CD4-positive, alpha-beta T cell treated with Interleukin-10 for 1 hour (primary cell): ENCODE results near the gene MOB3A.

ENCODE experiments used
- DNase-seq: peaks from one replicate; pipeline ENCODE4 v3.0.0-alpha.2; 2020

MOB3A gene

DNA sequence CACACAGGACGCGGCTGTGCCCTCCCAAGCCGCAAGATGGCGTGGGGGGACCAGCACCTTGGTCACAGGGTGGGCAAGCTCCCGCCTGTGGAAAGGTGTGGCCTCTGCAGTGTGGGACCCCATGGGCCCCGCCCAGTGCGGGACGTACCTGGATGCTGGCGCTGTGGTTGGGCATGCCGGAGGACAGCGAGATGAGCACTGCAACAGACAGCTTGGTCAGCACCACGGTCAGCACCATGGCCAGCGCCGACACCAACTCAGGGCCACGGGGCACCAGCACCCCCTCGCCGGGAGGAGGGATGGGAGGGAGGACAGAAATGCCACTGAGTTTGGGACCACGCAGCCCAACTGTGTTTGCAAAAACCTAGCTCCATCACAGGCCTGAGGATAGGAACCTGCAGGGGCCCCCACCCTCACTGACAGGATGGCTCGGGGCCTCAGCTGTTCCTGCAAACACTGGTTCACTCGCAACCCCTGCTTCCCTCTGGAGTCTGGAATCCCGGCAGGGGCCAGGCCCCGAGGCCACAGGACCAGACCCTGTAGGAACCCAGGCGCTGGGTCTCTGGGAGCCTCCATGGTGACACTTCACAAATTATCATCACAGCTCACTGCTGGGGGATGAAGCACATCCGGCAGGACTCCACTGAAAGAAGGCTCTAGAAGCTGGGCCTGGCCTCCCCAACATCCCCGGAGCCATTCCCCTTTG is 27.7 kb upstream of the MOB3A start:
- DNase-seq = peak; percentile 6

DNA sequence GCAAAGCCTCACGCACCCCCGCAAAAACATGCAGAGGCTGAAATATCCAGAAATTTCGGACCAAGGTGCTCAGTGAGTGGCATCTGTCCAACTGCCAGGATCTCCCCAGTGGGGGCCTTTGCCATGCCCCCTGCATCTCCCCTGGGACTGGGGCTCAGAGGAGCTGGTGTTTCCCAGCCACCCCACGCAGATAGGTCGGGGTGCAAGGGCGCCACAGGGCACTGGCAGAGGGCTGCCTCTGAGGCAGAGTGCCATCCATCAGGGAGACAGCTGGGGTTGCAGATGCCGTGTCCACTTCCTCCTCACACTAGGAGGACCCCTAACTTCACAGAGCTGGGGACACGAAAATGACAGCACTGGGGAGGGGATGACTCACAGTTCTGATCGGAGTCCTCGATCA is 26.9 kb upstream of the MOB3A start:
- DNase-seq = no peak

DNA sequence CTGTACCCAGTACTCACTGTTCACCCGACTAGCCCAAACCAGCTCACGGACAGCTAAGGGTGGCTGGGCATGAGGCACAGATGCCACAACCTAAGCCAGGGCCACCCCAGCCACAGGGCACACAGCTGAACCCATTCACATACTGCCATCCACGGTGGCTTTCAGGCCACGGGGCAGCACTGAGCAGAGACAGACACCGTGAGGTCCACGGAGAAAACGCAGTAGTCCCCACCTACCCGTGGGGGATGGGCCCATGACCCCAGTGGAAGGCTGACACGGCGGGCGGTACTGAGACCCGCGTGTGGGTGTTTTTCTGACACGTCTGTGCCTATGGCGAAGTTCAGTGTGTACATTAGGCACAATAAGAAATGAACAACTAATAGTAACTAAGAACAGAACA is 26.1 kb upstream of the MOB3A start:
- no peak for DNase-seq

DNA sequence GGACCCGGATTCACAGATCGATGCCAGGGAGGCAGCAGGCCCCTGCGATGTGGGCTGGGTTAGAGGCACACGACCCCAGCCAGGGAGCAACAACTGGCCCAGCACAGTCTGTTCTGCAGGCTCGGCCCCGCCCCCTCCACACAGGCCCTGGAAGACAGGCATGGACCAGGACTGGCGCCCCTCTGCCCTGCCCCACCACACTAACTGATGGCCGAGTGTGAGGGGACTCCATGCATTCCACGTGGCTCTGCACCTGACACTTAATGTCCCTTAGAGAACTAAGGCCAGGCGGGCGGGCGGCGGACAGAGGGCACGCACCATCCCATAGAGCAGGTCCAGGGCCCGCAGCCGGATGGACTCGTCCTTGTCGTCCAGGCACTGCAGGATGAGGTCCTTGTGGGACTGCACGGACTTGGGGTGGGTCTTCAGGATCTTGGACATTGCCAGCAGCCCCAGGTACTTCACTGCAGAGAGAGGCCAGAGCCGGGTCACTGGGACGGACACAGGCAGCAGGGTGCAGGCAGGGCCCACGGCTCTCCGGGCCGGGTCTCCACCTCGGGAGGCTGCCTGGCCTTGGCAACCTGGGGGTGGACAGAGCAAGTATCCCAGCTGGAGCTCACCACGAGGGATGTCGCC is 25.4 kb upstream of the MOB3A start:
- no peak for DNase-seq

DNA sequence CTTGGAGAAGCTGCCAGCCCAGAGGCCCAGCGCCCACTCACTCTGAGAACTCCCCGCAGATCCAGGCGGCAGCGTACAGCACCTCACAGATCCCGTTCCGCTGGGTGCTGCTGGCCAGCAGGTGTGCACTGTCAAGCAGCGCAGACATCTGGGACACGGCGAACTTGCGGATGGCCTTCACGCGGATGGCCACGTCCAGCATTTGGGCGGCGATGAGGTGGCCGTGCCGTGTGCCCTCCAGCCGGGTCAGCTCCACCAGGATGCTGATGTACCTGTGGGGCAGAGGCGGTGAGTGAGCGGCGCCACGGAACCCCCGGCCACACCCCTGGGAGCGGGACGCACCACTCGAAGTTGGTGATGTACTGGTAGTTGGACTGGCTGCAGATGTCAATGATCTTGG is 24.7 kb upstream of the MOB3A start:
- no peak for DNase-seq

DNA sequence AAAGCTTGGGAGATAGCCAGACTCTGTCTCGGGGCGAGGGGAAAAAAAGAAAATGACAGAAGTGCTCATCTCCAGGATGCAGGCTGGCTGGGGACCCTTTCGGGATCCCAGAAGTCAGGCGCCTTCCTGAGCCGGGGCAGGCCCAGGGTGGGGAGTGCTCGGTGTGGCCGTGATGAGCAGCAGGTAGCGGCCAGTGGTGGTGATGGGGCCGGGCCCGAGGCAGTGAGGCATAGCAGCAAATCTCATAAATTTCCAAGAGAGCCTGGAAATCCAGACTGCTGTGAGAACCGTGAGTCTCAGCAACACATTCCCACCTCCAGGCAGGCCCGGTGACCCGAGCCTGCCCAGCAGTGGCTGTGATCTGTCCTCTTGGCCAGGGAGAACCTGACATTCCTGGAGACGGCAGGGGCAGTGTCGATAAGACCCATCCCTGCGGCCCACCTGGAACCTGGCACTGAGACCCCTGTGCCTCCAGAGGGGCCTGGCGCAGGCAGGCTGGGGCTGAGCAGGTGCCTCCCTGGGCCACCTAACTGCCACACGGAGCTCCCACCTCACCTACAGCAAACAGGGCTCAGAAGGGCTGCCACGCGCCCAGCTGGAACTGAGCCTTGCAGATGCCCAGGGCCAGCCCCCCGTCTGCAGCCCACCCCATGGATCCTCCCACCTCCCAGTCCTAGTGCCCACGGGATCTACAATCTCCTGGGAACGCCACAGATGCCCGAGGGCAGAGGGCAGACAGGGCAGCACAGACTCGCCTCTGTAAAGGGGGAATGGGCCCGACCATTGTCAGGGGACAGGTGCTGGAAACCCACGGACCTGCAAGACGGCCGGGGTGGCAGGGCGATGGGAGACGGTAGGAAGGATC is 24.0 kb upstream of the MOB3A start:
- no peak for DNase-seq

DNA sequence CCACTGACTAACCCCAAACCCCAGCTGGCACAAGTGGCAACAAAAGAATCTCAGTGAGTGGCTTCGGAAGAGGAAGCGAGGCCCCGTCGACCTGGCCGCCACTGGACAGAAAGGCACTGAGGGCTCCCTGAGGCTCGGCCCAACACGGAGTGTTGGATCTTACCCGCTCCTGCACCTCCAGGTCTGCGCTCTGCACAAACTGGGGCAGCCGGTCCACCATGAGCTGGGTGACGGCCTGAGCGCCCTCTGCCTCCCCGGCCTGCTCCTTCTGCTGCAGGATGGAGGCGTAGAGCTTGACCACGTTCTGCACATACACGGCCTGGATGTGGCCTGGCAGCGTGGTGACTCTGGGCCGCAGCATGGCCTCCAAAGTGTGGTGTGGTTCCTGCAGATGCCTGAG is 22.3 kb upstream of the MOB3A start:
- DNase-seq = no peak

DNA sequence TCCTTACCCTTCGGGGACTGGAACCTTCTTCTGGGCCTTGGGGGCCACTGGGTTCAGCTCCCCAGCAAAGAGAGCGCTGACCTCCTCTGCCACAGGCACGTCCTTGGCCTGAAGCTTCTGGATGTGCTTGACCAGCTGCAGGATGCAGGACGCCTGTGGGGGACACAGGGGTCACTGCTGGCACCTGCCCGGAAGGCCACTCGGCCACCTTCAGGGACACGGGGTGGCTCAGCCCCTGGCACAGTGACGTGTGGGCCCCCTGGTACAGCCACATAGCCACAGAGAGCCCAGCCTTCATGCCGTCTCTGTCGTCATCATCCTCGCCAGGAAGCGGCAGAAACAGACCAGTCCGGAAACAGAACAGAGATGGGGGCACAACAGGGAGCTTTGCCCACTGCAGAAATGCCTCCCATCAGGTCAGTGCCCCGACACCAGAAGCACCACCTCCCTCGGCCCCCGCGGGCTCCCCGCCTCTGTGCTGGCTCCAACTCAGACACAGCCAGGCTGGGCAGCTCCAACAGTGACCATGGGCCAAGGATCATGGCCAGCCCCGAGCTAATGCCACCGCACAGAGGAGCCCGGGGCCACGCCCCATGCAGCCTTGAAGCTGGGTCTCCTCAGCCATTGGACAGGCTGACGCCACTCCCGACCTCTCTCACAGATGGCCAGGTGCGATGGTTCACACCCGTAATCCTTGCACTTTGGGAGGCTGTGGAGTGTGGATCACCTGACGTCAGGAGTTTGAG is 21.3 kb upstream of the MOB3A start:
- no peak for DNase-seq

DNA sequence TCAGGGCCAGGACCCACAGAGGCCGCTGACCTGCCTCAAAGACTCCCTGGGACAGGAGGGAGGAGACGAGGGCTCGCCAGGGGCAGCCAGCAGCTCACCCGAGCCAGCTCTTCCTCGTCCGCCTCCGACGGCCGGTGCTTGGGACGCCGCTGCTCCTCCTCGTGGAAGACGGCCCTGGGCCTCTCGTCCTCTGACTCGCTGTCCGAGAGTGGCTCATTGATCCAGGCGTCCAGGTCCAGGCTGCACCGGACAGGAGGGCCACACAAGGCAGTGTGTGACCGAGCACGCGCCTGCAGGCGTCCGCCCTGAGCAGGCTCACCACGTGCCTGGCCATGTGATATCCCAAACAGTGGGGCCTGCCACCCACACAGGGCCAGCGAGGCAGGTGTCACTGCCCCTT is 20.4 kb upstream of the MOB3A start:
- no peak for DNase-seq

DNA sequence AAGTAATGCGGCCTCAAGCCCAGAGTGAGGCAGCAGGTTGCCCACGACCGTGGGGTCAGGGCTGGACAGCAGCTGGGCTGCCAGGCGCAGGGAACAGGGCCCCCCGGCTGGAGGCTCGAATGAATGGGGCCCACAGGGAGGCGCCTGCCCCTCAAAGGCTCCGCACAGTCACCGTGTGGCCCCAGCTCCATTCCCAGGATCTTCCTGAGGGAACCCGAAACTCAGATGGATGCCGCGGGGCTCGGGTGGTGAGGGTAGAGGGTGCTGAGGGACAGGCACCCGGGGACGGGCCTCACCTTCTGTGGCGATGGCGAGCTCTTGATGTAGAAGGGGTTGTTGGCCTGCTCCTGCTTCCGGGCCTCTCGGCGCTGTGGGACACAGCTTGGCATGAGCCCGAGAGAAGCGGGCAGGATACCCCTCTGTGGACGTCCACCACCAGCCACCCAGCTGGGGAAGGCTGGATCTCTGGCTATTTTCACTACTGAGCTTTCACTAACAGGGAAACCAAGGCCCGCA is 19.8 kb upstream of the MOB3A start:
- no peak for DNase-seq

DNA sequence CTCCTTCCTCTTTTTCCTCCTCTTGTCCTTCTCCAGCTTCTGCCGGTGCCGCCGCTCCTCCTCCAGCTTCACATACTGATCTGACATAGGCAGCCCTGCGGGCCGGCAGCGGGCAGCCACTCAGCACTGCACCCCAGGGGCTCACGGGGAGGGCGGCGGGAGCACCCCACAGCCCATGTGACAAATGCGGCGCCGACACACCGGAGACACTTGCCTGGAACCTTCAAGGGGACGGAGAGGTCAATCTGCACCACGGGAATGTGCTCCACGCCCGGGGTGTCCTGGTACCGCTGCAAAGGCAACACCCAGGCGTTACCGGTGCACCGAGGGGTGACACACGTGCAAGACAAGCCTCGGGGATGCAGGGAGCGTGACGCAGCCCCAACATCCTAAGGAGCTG is 19.2 kb upstream of the MOB3A start:
- DNase-seq = no peak

DNA sequence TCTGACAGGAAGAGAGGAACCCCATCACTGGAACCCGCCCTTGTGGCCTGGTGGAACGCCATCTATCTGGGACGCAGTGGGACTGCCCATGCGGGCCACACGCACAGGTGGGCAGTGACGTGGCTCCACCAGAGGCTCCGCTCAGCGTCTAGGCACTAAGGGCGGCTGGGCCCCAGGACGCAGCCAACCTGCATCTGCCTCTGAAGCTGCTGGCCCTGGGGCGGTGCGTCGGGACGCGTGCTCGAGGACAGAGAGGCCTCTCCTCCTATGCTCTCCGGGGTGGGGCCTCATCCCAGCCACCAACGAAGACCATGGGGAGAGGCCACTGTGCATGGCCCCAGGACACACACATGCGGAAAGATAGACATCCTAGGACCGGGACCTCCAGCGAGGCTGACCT is 18.7 kb upstream of the MOB3A start:
- no peak for DNase-seq

DNA sequence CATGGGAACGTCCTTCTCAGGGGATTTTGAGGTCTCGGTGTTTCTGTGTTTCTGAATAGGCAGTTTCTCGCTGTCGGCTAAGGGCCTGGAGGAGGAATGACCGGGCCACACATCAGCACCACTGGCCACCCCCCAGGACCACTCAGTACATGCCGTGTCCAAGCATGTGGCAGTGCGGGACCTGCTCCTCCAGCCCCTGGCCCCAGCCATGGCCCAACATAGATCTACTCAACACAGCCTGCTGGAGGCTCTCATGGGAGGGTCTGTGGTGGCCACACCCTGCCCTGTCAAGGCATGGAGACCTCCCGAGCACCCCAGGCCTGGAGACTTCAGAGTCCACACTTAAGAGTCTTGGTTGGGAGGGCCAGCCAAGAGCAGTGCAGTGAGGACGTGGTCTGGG is 18.1 kb upstream of the MOB3A start:
- DNase-seq = no peak

DNA sequence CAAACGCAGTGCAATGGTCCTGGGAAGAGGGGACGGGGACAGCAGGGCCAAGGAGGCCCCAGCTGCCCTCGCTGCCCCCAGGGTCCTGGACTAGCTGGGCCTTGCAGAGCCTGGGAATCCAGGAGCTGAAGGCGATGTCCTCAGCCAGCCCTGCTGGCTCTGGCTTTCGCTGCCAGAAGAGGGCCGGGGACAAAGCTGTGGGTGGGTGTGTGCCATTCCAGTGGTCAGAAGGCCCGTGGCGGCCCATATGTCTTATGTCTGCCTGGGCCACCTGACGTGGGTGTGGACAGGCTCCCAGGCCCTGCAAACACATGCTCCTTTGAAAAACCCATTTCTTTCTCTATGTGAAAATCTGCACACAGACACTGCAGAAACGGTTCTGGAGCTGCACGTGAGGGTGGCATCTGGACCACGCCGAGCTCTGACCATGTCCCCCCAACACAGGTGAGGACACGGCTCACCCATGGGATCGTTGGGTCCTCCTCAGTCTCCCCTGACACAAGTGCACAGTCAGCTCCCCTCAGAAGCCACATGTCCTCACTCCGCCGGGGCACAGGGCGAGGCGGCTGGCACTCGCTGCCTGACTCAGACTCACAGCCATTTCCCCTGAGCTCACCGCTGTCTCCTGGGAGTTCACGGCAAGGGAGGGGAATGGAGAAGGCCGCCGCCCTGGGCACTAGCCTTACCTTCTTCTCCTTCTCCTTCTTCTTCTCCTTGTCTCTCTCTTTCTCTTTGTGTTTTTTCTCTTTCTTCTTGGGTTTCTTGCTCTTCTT is 17.5 kb upstream of the MOB3A start:
- no peak for DNase-seq

DNA sequence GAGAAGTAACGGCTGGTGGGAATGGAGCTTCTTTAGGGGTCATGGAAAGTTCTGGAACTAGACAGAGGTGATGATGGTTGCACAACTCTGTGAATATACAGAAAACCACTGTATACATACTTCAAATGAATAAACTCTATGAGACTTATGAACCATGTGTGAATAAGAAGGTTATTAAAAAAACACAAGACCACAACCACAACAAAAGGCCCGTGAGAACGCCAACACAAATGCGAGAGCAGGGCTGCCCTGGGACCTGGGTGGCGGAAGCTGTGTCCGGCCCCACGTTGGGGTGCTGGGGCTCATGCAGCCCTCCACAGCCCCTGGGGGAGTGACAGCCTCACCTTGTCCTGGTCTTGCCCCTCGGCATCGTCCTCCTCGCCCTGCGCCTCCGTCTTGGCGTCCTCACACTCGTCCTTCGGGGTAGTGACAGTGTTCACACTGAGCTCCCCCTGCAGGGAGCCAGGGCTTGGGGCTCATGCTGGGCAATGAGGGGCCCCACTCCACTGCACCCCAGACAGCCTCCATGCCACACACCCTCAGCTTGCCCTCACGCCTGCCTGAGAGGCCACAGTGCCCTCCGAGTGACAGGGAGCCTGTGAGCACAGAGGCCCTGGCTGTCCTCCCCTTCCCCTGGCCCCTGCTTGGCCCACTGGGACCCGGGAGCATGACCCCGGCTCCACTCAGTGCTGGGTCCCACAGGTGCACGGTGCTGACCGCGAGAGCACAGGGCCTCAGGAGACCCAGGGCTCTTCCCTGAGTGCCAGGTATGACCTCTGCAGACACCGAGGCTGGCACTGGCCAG is 16.6 kb upstream of the MOB3A start:
- peak; percentile 25 for DNase-seq

DNA sequence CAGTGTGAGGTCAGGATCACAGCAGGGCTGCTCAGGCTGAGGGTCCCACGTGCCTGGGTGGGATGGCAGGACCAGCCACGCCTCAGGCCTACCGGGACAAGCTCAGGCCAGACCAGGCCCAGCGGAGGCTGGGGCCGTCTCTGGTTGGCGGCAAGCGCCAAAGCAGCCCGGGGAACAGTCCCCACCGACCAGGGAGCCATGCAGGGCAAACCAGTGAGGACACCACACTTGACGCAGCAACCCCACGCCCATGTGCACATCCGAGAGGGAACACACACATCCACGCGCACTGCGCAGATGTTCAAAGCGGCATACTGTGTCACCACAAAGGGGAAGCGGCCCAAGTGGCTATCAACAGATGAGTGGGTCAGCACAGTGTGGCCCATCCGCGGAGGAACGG is 15.8 kb upstream of the MOB3A start:
- DNase-seq = no peak

DNA sequence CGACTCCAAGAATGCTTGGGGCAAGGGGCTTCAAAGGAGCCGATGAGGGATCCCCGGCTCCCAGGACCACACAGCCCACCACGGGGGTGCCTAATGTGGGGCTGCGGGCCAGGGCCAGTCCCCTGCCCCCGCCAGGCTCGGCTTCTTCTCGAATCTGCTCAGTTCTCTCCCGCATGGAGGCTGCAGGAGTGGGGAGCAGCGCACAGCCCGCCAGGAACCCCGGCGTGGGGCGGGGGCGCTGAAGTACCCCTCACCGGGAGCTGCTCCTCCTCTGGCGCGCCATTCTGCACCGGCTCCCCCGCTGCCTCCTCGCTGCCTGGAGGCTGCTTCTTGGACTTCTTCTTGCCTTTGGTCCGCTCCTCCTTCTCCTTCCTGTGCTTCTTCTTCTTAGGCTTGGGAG is 15.3 kb upstream of the MOB3A start:
- no peak for DNase-seq

DNA sequence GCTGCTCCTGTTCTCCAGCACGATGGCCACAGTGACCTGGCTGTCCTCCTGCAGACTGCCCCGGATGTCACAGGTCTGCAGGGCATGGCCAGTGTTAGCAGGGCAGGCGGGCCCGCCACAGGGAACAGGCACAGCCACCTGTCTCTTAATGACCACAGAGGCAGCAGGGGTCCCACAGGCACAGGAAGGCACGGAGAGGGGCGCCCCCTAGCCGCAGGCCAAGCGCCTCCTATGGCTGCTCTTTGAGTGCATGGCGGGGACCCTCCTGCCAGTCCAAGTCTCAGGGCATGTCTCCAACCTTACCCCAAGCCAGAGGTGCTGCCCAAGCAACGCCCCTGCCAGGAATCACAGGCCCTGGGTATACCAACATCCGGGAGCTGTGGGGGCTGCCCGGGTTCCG is 14.7 kb upstream of the MOB3A start:
- DNase-seq = no peak

DNA sequence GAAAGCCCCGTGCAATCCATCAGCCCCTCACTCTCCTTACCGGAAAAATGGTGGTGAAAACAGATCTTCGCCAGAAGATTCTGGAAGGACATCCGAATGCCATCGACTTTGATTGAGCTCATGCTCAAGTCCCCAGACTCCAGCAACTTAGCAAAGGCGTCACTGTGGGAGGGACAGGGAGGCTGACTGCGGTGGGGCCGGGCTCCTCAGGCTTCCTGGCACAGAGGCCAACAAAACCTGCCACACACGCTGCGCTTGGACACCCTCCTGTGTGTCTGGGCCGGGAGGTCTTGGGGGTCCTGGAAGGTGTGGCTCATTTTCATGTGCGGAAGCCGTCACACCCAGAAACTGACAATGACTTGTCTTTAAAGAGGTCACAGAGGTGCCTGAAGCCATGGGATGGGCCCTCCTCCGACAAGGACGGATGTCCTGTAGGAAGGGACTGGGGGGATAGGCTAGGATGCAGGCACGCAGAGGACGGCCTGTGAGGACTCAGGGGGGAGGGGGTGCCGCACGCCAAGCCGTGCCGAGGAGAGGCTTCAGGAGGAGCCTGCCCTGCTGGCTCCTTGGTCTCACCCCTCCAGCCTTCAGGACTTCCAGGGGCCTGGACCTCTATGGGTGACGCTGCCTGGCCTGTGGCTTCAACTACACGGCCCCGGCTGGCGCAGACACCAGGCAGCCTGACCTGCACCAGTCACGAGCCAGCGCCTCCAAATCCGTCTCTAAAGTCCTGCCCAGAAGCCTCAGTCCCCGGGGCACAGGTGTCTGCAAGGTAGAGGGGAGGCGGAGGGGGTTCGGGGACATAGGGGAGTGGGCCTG is 13.1 kb upstream of the MOB3A start:
- DNase-seq = no peak

DNA sequence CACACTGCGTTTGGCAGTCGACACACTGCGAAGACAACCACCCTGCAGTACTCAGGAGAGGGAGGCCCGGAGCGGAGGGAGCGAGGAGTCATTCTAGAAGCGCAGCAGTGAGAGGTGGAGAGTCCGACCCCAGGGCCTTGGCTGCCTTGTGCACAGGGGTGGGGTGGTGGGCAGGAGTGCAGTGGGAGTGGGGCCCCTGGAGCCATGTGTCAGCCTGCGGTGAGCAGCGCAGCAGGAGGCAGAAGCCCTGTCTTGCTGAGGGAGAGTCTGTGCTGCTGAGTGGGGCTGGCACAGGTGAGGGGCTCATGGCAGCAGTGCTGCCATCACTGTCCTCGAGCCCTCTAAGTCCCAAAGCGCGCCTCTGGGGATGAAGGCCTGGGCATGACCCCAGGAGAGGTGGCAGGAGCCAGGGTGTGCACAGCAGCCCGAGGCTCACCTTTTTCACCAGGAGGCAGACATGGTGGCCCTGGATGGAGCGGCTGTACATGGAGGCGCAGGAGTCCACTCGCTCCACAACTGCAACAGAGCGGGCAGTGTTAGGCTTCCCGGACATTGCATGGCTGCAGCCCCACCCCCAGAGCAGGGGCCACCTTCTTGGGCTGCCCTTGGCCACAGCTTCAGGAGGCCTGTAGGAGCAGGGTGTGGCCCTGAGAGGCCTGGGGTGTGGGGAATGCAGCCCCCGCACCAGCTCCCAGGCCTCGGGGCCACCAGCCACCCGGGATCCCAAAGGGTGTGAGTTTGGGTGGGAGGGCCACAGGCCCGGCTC is 12.3 kb upstream of the MOB3A start:
- no peak for DNase-seq
